ENCODE results near the gene MLC1.

Gene MLC1

GRCh38 chr22:50017701-50018224, 67.5 kb downstream of the MLC1 start:
- Histone ChIP-seq H3K9ac (ENCODE audit: low read depth, low read length, poor library complexity, severe bottlenecking) (no peak overlapping the region), H3K4me1 (ENCODE audit: insufficient read depth, low read length, poor library complexity, severe bottlenecking) (peaks cover 9% of the 10 kb centered on the region), H3F3A (ENCODE audit: low read depth) (no peaks in the 10 kb centered on the region; the same call in 1 of the 2 replicates), H4K20me1 (ENCODE audit: insufficient read depth, low read length, poor library complexity, severe bottlenecking) (no peaks in the 10 kb centered on the region), H3K27me3 (ENCODE audit: insufficient read depth, low read length, poor library complexity, severe bottlenecking) (no peaks in the 10 kb centered on the region), H3K4me2 (ENCODE audit: low read depth, low read length, poor library complexity, severe bottlenecking) (no peak overlapping the region), H3K4me3 (ENCODE audit: low read length, poor library complexity, severe bottlenecking) (no peak overlapping the region), H3K36me3 (ENCODE audit: insufficient read depth, low read length) (no peaks in the 10 kb centered on the region), H3K9me3 (ENCODE audit: insufficient read depth, low read depth, low read length) (no peaks in the 10 kb centered on the region), H3K9me2 (replicated peaks; ENCODE audit: low read depth, low read length) (no peaks in the 10 kb centered on the region), H2AFZ (ENCODE audit: low read length) (no peak overlapping the region), H3K79me2 (ENCODE audit: insufficient read depth, low read length) (no peaks in the 10 kb centered on the region)
- no peak for TF ChIP-seq EZH2phosphoT487 (IDR thresholded peaks at IDR 0.05; ENCODE audit: borderline replicate concordance)
- TF ChIP-seq CTCF (conservative IDR thresholded peaks at IDR 0.05; ENCODE audit: low read length), result no peak

- peaks cover 9% of the 10 kb centered on the region for H3K4me1 ChIP-seq (ENCODE audit: insufficient read depth, low read length, poor library complexity, severe bottlenecking)
- H3K9me3 ChIP-seq (ENCODE audit: insufficient read depth, low read depth, low read length), result no peaks in the 10 kb centered on the region
- no peaks in the 10 kb centered on the region; the same call in 1 of the 2 replicates for H3F3A ChIP-seq (ENCODE audit: low read depth)
- no peaks in the 10 kb centered on the region for H3K9me2 ChIP-seq (replicated peaks; ENCODE audit: low read depth, low read length)
- no peak overlapping the region for H3K4me3 ChIP-seq (ENCODE audit: low read length, poor library complexity, severe bottlenecking)
- no peak for TF ChIP-seq EZH2phosphoT487 (IDR thresholded peaks at IDR 0.05; ENCODE audit: borderline replicate concordance)
- no peak for TF ChIP-seq CTCF (conservative IDR thresholded peaks at IDR 0.05; ENCODE audit: low read length)
- no peaks in the 10 kb centered on the region for H3K36me3 ChIP-seq (ENCODE audit: insufficient read depth, low read length)
- no peaks in the 10 kb centered on the region for H3K79me2 ChIP-seq (ENCODE audit: insufficient read depth, low read length)
- no peaks in the 10 kb centered on the region for H4K20me1 ChIP-seq (ENCODE audit: insufficient read depth, low read length, poor library complexity, severe bottlenecking)
- no peak overlapping the region for H3K4me2 ChIP-seq (ENCODE audit: low read depth, low read length, poor library complexity, severe bottlenecking)
- H3K9ac ChIP-seq (ENCODE audit: low read depth, low read length, poor library complexity, severe bottlenecking), result no peak overlapping the region
- H3K27me3 ChIP-seq (ENCODE audit: insufficient read depth, low read length, poor library complexity, severe bottlenecking), result no peaks in the 10 kb centered on the region
- no peak overlapping the region for H2AFZ ChIP-seq (ENCODE audit: low read length)
Measured at GRCh38 chr22:50016988-50017700, 68.1 kb downstream of the MLC1 start.

- H3K4me3 ChIP-seq (ENCODE audit: low read length, poor library complexity, severe bottlenecking), result no peak overlapping the region
- no peak overlapping the region for H3K4me2 ChIP-seq (ENCODE audit: low read depth, low read length, poor library complexity, severe bottlenecking)
- no peaks in the 10 kb centered on the region for H3K79me2 ChIP-seq (ENCODE audit: insufficient read depth, low read length)
- no peaks in the 10 kb centered on the region for H3K9me2 ChIP-seq (replicated peaks; ENCODE audit: low read depth, low read length)
- H4K20me1 ChIP-seq (ENCODE audit: insufficient read depth, low read length, poor library complexity, severe bottlenecking), result no peaks in the 10 kb centered on the region
- H3K9me3 ChIP-seq (ENCODE audit: insufficient read depth, low read depth, low read length), result no peaks in the 10 kb centered on the region
- no peaks in the 10 kb centered on the region for H3K27me3 ChIP-seq (ENCODE audit: insufficient read depth, low read length, poor library complexity, severe bottlenecking)
- no peak overlapping the region for H2AFZ ChIP-seq (ENCODE audit: low read length)
- no peaks in the 10 kb centered on the region for H3K36me3 ChIP-seq (ENCODE audit: insufficient read depth, low read length)
- H3K4me1 ChIP-seq (ENCODE audit: insufficient read depth, low read length, poor library complexity, severe bottlenecking), result peaks cover 9% of the 10 kb centered on the region
- no peak overlapping the region for H3K9ac ChIP-seq (ENCODE audit: low read depth, low read length, poor library complexity, severe bottlenecking)
- no peak for TF ChIP-seq EZH2phosphoT487 (IDR thresholded peaks at IDR 0.05; ENCODE audit: borderline replicate concordance)
- no peak for TF ChIP-seq CTCF (conservative IDR thresholded peaks at IDR 0.05; ENCODE audit: low read length)
- no peaks in the 10 kb centered on the region; the same call in 1 of the 2 replicates for H3F3A ChIP-seq (ENCODE audit: low read depth)
Measured at GRCh38 chr22:50016308-50016987, 68.8 kb downstream of the MLC1 start.
